ENCODE data around the gene UPK3A.
A peak's percentile ranks its signal among the peaks of the same experiment; 100 is the strongest.
"Not testable (repeated sequence)": the region's sequence is repeated elsewhere in the genome, so short reads cannot be mapped to it uniquely, and the experiment has no call there.

Gene UPK3A

DNA sequence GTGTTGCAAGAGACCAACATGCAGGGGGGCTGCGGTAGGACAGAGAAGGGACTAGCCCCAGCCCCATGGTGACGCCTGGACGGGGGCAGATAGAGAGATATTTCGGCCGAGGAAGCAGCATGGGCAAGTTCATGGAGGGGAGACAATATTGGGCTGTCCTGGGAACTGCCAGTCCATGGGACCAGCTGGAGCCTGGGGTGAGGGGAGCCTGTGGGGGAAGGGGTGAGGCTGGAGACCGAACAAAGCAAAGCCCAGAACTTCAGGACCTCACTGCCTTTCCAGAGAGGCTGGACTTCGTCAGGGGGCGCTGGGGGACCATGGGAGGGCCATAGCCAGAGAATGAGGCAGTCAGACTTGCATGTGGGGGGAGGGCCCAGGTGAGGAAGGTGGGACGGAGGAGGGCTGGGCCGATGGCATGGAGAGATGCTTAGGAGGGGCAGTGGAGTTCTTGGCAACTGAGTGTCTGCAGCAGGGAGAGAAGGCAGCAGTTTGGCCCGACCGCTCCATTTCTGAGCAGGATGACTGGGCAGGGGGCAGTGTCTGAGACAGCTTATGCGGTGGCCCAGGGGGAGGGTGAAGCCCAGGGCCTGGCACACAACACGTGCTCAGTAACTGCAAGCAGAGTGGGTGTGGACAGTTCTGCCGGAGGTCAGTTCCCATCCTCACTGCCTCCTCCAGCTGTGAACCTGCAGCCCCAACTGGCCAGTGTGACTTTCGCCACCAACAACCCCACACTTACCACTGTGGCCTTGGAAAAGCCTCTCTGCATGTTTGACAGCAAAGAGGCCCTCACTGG is 712 bp downstream of the UPK3A start:
- no peak for DNase-seq

DNA sequence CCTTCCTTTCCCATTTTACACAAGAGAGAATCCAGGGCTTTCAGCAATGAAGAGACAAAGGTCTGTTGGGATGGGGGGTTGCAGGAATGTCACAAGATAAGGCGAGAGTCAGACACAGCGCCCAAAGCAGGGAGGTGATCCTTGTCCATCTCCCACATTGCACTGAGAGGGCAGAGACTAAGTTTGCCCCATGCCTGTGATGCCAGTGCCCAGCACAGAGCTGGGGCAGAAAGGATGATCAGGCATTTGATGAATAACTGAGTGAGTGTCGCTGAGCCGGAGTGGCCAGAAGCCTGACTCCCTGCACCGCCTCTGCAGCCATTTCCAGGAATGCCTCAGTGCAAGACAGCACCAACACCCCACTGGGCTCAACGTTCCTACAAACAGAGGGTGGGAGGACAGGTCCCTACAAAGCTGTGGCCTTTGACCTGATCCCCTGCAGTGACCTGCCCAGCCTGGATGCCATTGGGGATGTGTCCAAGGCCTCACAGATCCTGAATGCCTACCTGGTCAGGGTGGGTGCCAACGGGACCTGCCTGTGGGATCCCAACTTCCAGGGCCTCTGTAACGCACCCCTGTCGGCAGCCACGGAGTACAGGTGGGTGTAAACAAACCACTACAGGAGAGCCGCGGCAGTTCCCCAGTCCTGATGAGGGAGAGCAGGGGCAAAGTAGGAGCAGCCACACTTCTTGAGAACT is 2.3 kb downstream of the UPK3A start:
- no peak for DNase-seq

- DNase-seq, result no peak
These were observed 5.7 kb downstream of the UPK3A start for GRCh38 chr22:45290410-45290936.

DNA sequence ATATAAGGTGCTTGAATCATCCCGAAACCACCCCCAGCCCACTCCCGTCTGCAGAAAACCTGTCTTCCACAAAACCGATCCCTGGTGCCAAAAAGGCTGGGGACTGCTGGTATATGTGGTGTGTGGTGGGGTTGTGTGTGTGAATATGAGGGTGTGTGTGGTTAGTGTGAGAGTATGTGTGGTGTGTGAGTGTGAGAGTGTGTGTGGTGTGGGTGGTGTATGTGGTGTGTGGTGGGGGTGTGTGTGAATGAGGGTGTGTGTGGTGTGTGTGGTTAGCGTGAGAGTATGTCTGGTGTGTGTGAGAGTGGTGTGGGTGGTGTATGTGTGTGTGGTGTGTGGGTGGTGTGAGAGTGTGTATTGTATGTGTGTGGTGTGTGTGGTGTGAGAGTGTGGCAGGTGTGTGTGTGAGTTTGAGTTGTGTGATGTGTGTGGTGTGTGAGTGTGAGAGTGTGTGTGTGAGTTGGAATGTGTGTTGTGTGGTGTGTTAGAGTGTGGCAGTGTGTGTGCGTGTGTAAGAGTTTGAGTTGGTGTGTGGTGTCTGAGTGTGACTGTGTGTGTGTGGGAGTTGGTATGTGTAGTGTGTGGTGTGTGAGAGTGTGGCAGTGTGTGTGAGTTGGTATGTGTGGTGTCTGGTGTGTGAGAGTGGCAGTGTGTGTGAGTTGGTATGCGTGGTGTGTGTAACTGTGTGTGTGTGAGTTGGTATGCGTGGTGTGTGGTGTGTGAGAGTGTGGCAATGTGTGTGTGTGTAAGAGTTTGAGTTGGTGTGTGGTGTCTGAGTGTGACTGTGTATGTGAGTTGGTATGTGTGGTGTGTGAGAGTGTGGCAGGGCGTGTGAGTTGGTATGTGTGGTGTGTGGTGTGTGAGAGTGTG is 6.5 kb downstream of the UPK3A start:
- no peak for DNase-seq

GRCh38 chr22:45291931-45292290 is 7.2 kb downstream of the UPK3A start:
- no peak for DNase-seq

- DNase-seq, result no peak
These were observed 8.1 kb downstream of the UPK3A start for GRCh38 chr22:45292731-45293442.

- DNase-seq, result no peak
These were observed 9.3 kb downstream of the UPK3A start for GRCh38 chr22:45294030-45294429.

DNA sequence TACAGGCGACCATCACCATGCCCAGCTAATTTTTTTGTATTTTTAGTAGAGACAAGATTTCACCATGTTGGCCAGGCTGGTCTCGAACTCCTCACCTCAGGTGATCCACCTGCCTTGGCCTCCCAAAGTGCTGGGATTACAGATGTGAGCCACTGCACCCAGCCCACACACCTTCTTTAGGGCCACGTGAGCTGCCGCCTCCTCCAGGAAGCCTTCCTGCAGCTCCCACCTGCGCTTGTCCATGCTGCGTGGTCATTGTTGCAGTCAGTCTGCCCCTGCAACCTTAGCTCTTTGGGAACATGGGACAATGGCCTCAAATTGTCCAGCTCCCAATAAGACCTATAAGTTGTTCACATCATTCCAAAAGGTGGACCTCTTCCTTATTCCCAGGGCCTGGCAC is 10.3 kb downstream of the UPK3A start:
- not testable (repeated sequence) for DNase-seq

DNA sequence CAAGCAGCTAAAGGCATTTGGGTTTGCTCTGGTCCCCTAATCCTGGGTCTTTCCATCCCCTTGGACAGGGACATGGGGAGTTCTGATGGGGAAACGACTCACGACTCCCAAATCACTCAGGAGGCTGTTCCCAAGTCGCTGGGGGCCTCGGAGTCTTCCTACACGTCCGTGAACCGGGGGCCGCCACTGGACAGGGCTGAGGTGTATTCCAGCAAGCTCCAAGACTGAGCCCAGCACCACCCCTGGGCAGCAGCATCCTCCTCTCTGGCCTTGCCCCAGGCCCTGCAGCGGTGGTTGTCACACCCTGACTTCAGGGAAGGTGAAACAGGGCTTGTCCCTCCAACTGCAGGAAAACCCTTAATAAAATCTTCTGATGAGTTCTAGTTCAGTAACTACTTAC is 10.7 kb downstream of the UPK3A start:
- DNase-seq, result no peak

DNA sequence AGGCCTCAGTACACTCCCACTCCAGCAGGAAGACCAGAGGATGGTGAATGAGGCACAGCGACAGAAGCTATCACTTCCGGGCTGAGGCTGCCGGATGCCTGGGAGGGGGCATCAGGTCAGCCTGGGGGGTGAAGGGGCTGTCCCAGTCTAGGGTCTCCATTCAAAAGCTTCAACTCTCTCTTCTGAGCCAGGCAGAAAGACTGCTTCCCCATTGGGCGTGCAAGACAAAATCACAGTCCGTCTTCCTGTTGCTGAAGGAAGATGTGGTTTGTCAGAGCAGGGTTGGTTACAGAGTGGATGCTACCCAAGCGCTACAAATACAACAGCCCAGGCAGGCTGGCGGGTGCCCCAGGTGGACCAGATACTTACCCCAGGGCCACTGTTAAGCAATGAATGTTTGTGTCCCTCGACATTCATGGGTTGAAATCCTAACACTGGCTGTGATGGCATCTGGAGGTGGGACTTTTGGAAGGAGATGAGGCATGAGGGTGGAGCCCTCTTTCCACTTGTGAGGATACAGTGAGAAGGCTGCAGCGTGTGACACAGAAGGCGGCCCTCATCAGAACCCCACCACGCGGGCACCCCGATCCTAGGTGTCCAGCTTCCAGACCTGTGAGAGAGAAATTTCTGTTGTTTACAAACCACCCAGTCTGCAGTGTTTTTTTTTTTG is 12.0 kb downstream of the UPK3A start:
- DNase-seq, result no peak

DNA sequence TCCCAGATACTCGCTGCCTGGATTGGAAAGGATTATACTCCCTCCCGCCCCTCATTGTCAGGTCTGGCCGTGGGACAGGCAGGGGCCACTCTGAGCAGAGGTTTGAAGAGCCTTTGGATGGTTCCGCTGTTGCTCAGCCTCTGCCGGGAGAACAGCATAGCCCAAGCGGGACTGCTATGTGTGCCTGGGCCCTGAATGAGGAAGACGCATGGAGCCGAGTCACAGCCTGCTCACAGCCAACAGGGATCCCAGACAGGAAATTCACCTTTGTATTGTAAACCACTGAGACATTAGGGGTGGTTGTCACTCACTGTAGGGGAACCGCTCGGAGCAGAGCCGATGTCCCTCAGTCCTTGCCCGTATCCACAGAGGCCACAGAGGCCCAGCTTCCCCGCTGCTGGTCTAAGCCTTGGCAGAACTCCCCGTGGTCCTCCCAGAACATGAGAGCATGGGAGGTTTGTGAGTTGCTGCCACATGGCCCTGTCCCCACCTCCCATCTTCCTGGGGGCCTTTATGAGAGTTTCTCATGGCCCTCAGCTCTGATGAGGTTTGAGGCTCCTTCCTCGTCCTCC is 14.3 kb downstream of the UPK3A start:
- no peak for DNase-seq

- DNase-seq, result no peak
These were observed 18.0 kb downstream of the UPK3A start for GRCh38 chr22:45302751-45303150.

DNA sequence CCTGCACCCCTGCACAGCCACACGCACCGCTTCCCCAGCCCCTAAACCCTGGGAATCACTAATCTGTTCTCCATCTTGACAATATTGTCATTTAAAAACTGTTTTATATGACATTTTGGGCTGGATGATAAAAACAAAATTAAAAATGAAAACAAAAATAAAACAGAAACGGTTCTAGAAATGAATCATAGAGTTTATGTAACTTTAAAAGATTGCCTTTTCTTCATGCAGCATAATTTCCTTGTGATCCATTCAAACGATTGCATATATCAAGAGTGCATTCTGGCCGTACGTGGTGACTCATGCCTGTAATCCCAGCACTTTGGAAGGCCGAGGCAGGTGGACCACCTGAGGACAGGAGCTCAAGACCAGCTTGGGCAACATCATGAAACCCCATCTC is 18.4 kb downstream of the UPK3A start:
- no peak for DNase-seq

GRCh38 chr22:45304971-45305370 is 20.2 kb downstream of the UPK3A start:
- DNase-seq, result no peak

DNA sequence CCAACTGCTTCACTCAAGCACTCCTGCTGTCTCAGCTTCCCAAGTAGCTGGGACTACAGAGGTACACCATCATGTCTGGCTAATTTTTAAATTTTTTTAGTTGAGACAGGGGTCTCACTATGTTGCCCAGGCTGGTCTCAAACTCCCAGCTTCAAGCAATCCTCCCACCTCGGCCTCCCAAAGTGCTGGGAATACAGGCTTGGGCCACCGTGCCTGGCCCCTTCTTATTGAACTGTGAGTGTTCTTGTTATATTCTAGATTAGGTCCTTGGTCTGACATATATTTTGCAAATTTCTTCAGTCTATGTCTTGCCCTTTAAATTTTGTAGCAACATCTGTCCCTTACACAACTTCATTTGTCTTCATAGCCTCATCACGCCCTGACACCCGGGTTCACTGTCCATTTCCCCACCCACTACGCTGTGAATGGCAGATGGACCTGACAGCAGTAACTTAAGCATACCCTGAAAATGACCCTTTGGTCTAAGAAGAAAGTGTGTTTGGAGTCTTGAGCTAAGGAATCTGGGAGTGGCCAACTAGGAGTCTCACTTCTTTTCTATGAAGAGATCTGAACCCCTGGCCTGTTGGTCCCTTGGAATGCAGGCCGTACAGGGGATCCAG is 20.8 kb downstream of the UPK3A start:
- no peak for DNase-seq

- DNase-seq, result no peak
These were observed 21.4 kb downstream of the UPK3A start for GRCh38 chr22:45306139-45306538.

- DNase-seq, result no peak
These were observed 23.7 kb downstream of the UPK3A start for GRCh38 chr22:45308391-45308956.

DNA sequence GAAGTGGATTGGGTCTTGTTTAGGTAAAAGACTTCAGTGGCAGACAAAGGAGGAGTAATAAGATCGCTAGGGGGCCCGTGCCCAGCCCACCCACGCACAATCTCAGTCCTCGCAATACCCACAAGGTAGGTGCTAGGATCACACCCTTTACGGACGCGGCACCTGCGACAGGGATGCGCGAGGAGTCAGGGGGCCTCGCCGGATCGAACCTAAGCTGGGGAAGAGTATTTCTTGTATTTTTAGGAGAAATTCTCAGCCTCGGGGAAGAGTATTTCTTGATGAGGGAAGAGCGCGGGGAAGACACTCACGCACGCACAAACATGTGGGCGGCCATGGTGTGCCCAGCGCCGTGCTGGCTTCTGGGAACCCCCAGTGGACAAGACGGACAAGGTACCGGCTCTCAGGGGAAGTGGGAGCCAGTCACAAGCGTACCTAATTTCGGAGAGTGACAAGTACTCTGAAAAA is 24.2 kb downstream of the UPK3A start:
- peak; percentile 14 for DNase-seq

DNA sequence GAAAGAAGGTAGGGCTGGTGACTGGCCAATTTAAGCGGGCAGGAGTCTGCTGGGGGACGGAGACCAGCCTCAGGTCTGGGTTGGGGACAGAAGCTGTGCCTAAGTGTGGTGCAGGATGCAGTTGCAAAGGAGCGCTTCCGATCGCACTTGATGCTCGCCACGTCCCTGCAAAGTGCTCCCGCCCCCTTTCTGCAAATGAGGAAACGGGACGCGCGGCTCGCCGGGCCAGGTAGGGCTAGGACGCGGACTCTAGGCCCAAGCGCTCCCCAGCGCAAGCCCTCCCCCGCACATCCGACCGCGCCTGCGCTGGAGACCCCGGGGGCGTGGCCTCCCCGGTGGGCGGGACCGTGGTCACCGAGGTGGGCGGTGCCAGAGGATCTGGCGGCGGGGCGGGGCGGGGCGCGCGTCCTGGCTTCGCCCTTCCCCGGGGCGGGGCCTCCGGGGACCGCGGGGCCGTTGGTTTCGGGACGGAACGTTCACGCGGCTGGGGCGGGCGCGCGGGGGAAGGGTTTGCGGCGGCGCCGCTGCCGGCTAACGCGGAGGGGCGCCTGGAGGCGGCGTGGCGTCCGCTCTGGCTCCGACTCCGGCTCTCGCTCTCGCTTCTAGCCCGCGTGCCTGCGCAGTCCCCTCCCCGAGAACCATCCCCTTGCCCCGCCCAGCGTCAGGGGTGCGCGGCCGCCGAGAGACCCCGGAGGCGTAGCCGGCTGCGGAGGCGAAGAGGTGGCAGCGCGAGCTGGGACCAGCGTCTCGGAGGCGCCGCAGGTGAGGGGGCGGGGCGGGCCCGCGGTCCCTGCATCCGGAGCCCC is 24.9 kb downstream of the UPK3A start, which contains the start of gene FAM118A:
Gene FAM118A, plus strand, starts transcription at position 513 of the 806 bp plus-strand sequence. CDS start 12,446 bp downstream, outside the sequence.
- peak; percentile 89 for DNase-seq

All from stimulated activated naive CD4-positive, alpha-beta T cell treated with Interleukin-2 at 50 U/mL for 16 hours (primary cell).